ENCODE results near the gene RTN4R. TPM values are rescaled to one million over a fixed set of nuclear protein-coding genes. Genes with fewer than 3 reads are reported as not detected.
"Not testable (repeated sequence)": the region's sequence is repeated elsewhere in the genome, so short reads cannot be mapped to it uniquely, and the experiment has no call there.

Gene RTN4R
- total and polyA plus RNA-seq, 2 donors (not counting 1 experiment from before 2014, with no cell fraction given) = 0.42 to 0.79 TPM

- DNase-seq; H3K27ac Mint-ChIP-seq; H3K9ac ChIP-seq (ENCODE audit: low read length); CTCF ChIA-PET; H3K9me3 ChIP-seq (ENCODE audit: control extremely low read depth in 1 of 3, control insufficient read depth in 2 of 3, insufficient read depth in 1 of 3, low read length in 2 of 3); H3K4me3 ChIP-seq (ENCODE audit: control extremely low read depth in 1 of 5, extremely low read depth in 1 of 5, insufficient read depth in 1 of 5, low read depth in 2 of 5, low read length in 4 of 5); H3K27ac ChIP-seq (ENCODE audit: low read length in 2 of 2); H3K27me3 ChIP-seq (replicated peaks in 1 of 4; ENCODE audit: control extremely low read depth in 1 of 4, control insufficient read depth in 3 of 4, insufficient read depth in 4 of 4, low read length in 3 of 4); H3K4me2 ChIP-seq (replicated peaks; ENCODE audit: low read depth, low read length, poor library complexity, severe bottlenecking); H4K20me1 ChIP-seq (ENCODE audit: control insufficient read depth, insufficient read depth, low read length, poor library complexity, severe bottlenecking); H3K36me3 ChIP-seq (replicated peaks in 1 of 2; ENCODE audit: control extremely low read depth in 1 of 2, control insufficient read depth in 1 of 2, extremely low read depth in 1 of 2, insufficient read depth in 2 of 2, low read length in 1 of 2); H2AFZ ChIP-seq (ENCODE audit: insufficient read depth, low read depth, low read length, poor library complexity, severe bottlenecking); ATAC-seq (ENCODE audit: low read depth); POLR2A ChIA-PET; H3K9me3 Mint-ChIP-seq (ENCODE audit: insufficient read depth); H3K79me2 ChIP-seq (ENCODE audit: control insufficient read depth, insufficient read depth, low read length); H3K4me1 Mint-ChIP-seq; H3K27me3 Mint-ChIP-seq; intact Hi-C loops (cut with micrococcal nuclease): not testable (repeated sequence)
- WGBS (ENCODE audit: insufficient coverage) = 79% methylated on average over 3 of the region's 15 CpGs
- peaks cover 8 to 14% of the 10 kb centered on the region in 2 donors for H3K4me1 ChIP-seq (ENCODE audit: control insufficient read depth in 2 of 2, insufficient read depth in 2 of 2, low read length in 2 of 2)
- H3K4me3 Mint-ChIP-seq = peak overlapping the region; percentile 75
Observed at GRCh38 chr22:20265772-20266666, 2.1 kb downstream of the RTN4R start.

- WGBS (ENCODE audit: insufficient coverage) = 87% methylated on average over 15 of the region's 21 CpGs
- Histone ChIP-seq H3K27me3 (replicated peaks in 1 of 4; ENCODE audit: control extremely low read depth in 1 of 4, control insufficient read depth in 3 of 4, insufficient read depth in 4 of 4, low read length in 3 of 4) (peaks cover 0 to 9% (median 3%) of the 10 kb centered on the region in 4 experiments), H3K9me3 (ENCODE audit: control extremely low read depth in 1 of 3, control insufficient read depth in 2 of 3, insufficient read depth in 1 of 3, low read length in 2 of 3) (no peaks in the 10 kb centered on the region), H3K79me2 (ENCODE audit: control insufficient read depth, insufficient read depth, low read length) (no peaks in the 10 kb centered on the region), H2AFZ (ENCODE audit: insufficient read depth, low read depth, low read length, poor library complexity, severe bottlenecking) (no peak overlapping the region), H3K4me3 (ENCODE audit: control extremely low read depth in 1 of 5, extremely low read depth in 1 of 5, insufficient read depth in 1 of 5, low read depth in 2 of 5, low read length in 4 of 5) (no peak overlapping the region), H3K4me1 (ENCODE audit: control insufficient read depth in 2 of 2, insufficient read depth in 2 of 2, low read length in 2 of 2) (peaks cover 8 to 14% of the 10 kb centered on the region in 2 donors), H4K20me1 (ENCODE audit: control insufficient read depth, insufficient read depth, low read length, poor library complexity, severe bottlenecking) (no peaks in the 10 kb centered on the region), H3K9ac (ENCODE audit: low read length) (no peak overlapping the region), H3K27ac (ENCODE audit: low read length in 2 of 2) (no peak overlapping the region), H3K4me2 (replicated peaks; ENCODE audit: low read depth, low read length, poor library complexity, severe bottlenecking) (no peak overlapping the region), H3K36me3 (replicated peaks in 1 of 2; ENCODE audit: control extremely low read depth in 1 of 2, control insufficient read depth in 1 of 2, extremely low read depth in 1 of 2, insufficient read depth in 2 of 2, low read length in 1 of 2) (no peaks in the 10 kb centered on the region)
- H3K9me3 Mint-ChIP-seq (ENCODE audit: insufficient read depth) = no peaks in the 10 kb centered on the region
- POLR2A ChIA-PET = no interaction called here
- H3K27me3 Mint-ChIP-seq = peaks cover 3% of the 10 kb centered on the region
- no peak overlapping the region for H3K4me3 Mint-ChIP-seq
- DNase-seq (no peak), ATAC-seq (ENCODE audit: low read depth) (no peak)
- intact Hi-C loops (cut with micrococcal nuclease) = no loop called here
- CTCF ChIA-PET = no interaction called here
- peaks cover 5% of the 10 kb centered on the region for H3K4me1 Mint-ChIP-seq
- H3K27ac Mint-ChIP-seq = no peak overlapping the region
- TF ChIP-seq CTCF (IDR thresholded peaks at IDR 0.05) (no peak), EZH2 (IDR thresholded peaks at IDR 0.05; ENCODE audit: borderline replicate concordance, insufficient read depth, low read depth, low read length, poor library complexity, severe bottlenecking) (no peak)
Observed at GRCh38 chr22:20264614-20265452, 3.3 kb downstream of the RTN4R start.

GRCh38 chr22:20263404-20264281 is 4.5 kb downstream of the RTN4R start:
- H3K9me3 ChIP-seq (ENCODE audit: control extremely low read depth in 1 of 3, control insufficient read depth in 2 of 3, insufficient read depth in 1 of 3, low read length in 2 of 3); H3K9ac ChIP-seq (ENCODE audit: low read length); ATAC-seq (ENCODE audit: low read depth); H3K4me3 ChIP-seq (ENCODE audit: control extremely low read depth in 1 of 5, extremely low read depth in 1 of 5, insufficient read depth in 1 of 5, low read depth in 2 of 5, low read length in 4 of 5); H3K79me2 ChIP-seq (ENCODE audit: control insufficient read depth, insufficient read depth, low read length); H2AFZ ChIP-seq (ENCODE audit: insufficient read depth, low read depth, low read length, poor library complexity, severe bottlenecking); H3K27ac ChIP-seq (ENCODE audit: low read length in 2 of 2); CTCF ChIA-PET; DNase-seq; H3K27me3 Mint-ChIP-seq; POLR2A ChIA-PET; H3K36me3 ChIP-seq (replicated peaks in 1 of 2; ENCODE audit: control extremely low read depth in 1 of 2, control insufficient read depth in 1 of 2, extremely low read depth in 1 of 2, insufficient read depth in 2 of 2, low read length in 1 of 2); H3K4me1 Mint-ChIP-seq; H3K27me3 ChIP-seq (replicated peaks in 1 of 4; ENCODE audit: control extremely low read depth in 1 of 4, control insufficient read depth in 3 of 4, insufficient read depth in 4 of 4, low read length in 3 of 4); H3K4me3 Mint-ChIP-seq; H3K4me2 ChIP-seq (replicated peaks; ENCODE audit: low read depth, low read length, poor library complexity, severe bottlenecking); intact Hi-C loops (cut with micrococcal nuclease); H3K9me3 Mint-ChIP-seq (ENCODE audit: insufficient read depth); H4K20me1 ChIP-seq (ENCODE audit: control insufficient read depth, insufficient read depth, low read length, poor library complexity, severe bottlenecking): not testable (repeated sequence)
- H3K27ac Mint-ChIP-seq = peak overlapping the region; percentile 53
- peaks cover 7 to 12% of the 10 kb centered on the region in 2 donors for H3K4me1 ChIP-seq (ENCODE audit: control insufficient read depth in 2 of 2, insufficient read depth in 2 of 2, low read length in 2 of 2)
- WGBS (ENCODE audit: insufficient coverage) = 86% methylated on average over 11 of the region's 17 CpGs
